Fibroblast of lung (primary cell): ENCODE results near the gene MND1. TPM values are rescaled to one million over a fixed set of nuclear protein-coding genes. Genes with fewer than 3 reads are reported as not detected.

ENCODE experiments used
- DNase-seq, 2 donors: peaks; one replicate each; pipeline versions ENCODE4 v3.0.0 to v3.0.0-alpha.2; 2010; ENCODE audit warnings: low read depth in 2 of 2
- H2AFZ ChIP-seq: 2 replicates; pipeline ENCODE4 v1.5.1; 2012; ENCODE audit warnings: low read length, control low read depth, inconsistent platforms
- H3K27ac ChIP-seq: 2 replicates; pipeline ENCODE4 v1.5.1; 2011; ENCODE audit warnings: low read length, control low read depth; ENCODE audit not compliant: insufficient read depth
- H3K27me3 ChIP-seq: 2 replicates; pipeline ENCODE4 v1.5.1; 2011; ENCODE audit warnings: mild to moderate bottlenecking, low read length; ENCODE audit not compliant: control insufficient read depth, insufficient read depth
- H3K36me3 ChIP-seq: 2 replicates; pipeline ENCODE4 v1.5.1; 2011; ENCODE audit warnings: low read length; ENCODE audit not compliant: control insufficient read depth, insufficient read depth
- H3K4me1 ChIP-seq: 2 replicates; pipeline ENCODE4 v1.5.1; 2011; ENCODE audit warnings: low read length; ENCODE audit not compliant: control insufficient read depth, insufficient read depth; ENCODE audit errors: extremely low read depth
- H3K4me2 ChIP-seq: 2 replicates; pipeline ENCODE4 v1.5.1; 2011; ENCODE audit warnings: low read length, control low read depth; ENCODE audit not compliant: insufficient read depth; ENCODE audit errors: extremely low read depth
- H3K4me3 ChIP-seq, 4 experiments: fragments of 200-600 bp in 1 of 4; sonication (generic) in 1 of 4; replicated peaks in 1 of 4; 2 replicates each; pipeline ENCODE4 v1.5.1; 2011 to 2016; ENCODE audit warnings: low read length in 4 of 4, low read depth in 3 of 4, mild to moderate bottlenecking in 3 of 4, control low read depth in 2 of 4, inconsistent platforms in 1 of 4, mixed read lengths in 1 of 4; ENCODE audit not compliant: insufficient read depth in 1 of 4; ENCODE audit errors: control extremely low read depth in 1 of 4
- H3K79me2 ChIP-seq: 2 replicates; pipeline ENCODE4 v1.5.1; 2012; ENCODE audit warnings: mild to moderate bottlenecking, low read length, inconsistent platforms; ENCODE audit not compliant: control insufficient read depth, insufficient read depth
- H3K9ac ChIP-seq: 2 replicates; pipeline ENCODE4 v1.5.1; 2011; ENCODE audit warnings: mild to moderate bottlenecking, low read length, control low read depth; ENCODE audit not compliant: insufficient read depth
- H3K9me3 ChIP-seq: 2 replicates; pipeline ENCODE4 v1.5.1; 2012; ENCODE audit warnings: low read depth, low read length; ENCODE audit not compliant: control insufficient read depth, insufficient read depth
- H4K20me1 ChIP-seq: 2 replicates; pipeline ENCODE4 v1.5.1; 2011; ENCODE audit warnings: low read length; ENCODE audit not compliant: control insufficient read depth, insufficient read depth; ENCODE audit errors: extremely low read depth
- EZH2 ChIP-seq: IDR thresholded peaks from 2 replicates; pipeline ENCODE4 v1.5.1; 2012; ENCODE audit warnings: low read length, control low read depth, mild to moderate bottlenecking; ENCODE audit errors: missing control alignments
- polyA plus RNA-seq, 2 donors: library from polyadenylated mRNA; depleted of rRNA in 1 of 2; stranded (reverse) in 1 of 2; unstranded in 1 of 2; fragments of >200 nt; gene quantifications; 2 replicates each; pipeline ENCODE4 v1.2.1, GENCODE V29; 2011 to 2012; ENCODE audit warnings: missing spikeins in 1 of 2
- total RNA-seq: library from RNA; depleted of rRNA; stranded (reverse); fragments of >200 nt; gene quantifications from 2 replicates; pipeline ENCODE4 v1.2.1, GENCODE V29; 2014
- TF ChIP-seq, protein P1 (sequence below), 2 donors: IDR thresholded peaks in 1 of 2; conservative IDR thresholded peaks in 1 of 2; 1 replicate in 1 of 2; 2 replicates in 1 of 2; pipeline ENCODE4 v1.5.1; 2011 to 2012; ENCODE audit warnings: low read length in 2 of 2, control low read depth in 1 of 2, inconsistent platforms in 1 of 2, low read depth in 1 of 2, mild to moderate bottlenecking in 1 of 2

Gene MND1
- total and polyA plus RNA-seq, 2 donors (not counting 1 experiment from before 2014, with no cell fraction given), result 2.2 to 5.8 TPM

DNA sequence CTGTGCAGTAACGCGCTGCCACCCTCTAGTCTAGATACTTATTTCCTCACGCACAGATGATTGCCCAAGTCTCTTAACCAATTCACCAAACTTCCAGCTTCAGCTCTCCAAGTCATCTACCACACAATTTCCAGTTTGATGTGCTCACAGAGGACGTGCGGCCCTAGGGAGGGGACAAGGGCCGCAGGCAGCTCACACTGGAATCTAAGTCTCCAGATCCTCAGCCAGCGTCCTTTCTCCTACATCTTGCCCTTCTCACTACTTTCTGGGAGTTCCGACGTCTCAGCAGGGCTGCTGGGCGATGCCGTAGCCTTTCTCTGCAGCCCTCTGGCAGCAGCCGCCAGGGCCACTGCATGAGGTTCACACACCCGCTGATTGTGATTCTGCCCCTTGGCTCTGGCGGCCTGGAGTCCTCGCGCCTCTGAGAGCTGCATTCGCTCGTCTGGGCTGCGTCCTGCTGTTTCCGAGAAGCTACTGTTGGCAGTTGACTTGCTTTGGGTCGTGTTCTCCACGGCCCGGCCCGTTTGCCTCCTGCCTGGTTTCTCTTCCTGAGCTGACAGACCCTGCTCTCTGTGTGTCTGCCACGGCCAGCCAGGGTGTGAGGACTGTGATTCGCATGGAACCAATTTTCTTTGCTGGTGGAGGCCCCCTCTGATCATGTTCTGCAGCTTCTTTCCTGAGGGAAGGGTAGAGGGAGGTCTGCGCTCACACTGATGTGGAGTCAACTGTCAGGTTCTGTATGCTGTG is 107.6 kb downstream of the MND1 start:
- Histone ChIP-seq H3K27ac (no peak overlapping the region), H3K4me2 (no peak overlapping the region)

DNA sequence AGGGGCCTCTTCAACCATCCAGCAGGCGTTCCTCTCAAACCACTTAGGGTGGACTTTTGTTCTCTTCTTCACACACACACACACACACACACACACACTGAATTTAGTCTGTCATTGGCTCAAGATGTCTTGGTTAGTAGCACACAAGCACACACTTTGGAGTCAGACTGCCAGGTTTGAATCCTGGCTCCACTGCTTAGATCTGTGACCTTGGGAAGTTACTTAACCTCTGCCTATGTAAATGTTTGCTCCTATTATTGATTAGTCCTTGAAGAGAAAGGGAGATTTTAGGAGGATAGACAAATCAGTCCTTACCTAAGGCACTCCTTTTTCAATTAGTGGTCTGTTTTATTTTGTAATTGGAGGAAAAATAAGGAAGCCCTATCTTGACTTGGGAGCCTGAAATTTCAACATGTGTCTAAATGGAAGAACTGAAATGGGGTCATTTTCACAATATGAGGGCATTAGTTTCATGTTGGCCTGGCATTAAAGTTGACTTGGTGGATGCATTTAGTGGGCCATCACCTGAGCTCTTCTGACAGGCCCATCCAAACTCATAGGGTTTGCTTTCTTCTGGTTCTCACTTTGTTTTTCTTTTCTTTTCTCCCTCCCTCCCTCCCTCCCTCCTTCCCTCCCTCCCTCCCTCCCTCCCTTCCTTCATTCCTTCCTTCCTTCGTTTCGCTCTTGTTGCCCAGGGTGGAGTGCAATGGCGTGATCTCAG is 108.3 kb downstream of the MND1 start:
- H3K27me3 ChIP-seq, result no peaks in the 10 kb centered on the region
- peaks cover 6% of the 10 kb centered on the region for H3K4me1 ChIP-seq
- no peak overlapping the region for H3K9ac ChIP-seq
- no peak overlapping the region for H2AFZ ChIP-seq
- H3K4me2 ChIP-seq, result no peak overlapping the region
- TF ChIP-seq EZH2, result no peak
- TF ChIP-seq, protein P1, sequence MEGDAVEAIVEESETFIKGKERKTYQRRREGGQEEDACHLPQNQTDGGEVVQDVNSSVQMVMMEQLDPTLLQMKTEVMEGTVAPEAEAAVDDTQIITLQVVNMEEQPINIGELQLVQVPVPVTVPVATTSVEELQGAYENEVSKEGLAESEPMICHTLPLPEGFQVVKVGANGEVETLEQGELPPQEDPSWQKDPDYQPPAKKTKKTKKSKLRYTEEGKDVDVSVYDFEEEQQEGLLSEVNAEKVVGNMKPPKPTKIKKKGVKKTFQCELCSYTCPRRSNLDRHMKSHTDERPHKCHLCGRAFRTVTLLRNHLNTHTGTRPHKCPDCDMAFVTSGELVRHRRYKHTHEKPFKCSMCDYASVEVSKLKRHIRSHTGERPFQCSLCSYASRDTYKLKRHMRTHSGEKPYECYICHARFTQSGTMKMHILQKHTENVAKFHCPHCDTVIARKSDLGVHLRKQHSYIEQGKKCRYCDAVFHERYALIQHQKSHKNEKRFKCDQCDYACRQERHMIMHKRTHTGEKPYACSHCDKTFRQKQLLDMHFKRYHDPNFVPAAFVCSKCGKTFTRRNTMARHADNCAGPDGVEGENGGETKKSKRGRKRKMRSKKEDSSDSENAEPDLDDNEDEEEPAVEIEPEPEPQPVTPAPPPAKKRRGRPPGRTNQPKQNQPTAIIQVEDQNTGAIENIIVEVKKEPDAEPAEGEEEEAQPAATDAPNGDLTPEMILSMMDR (conservative IDR thresholded peaks at IDR 0.05 in 1 of 2, IDR thresholded peaks at IDR 0.05 in 1 of 2; ENCODE audit: low read depth in 1 of 2, low read length in 2 of 2), result no peak
- DNase-seq, result no peak
- no peak overlapping the region for H3K4me3 ChIP-seq
- no peaks in the 10 kb centered on the region for H3K9me3 ChIP-seq
- no peaks in the 10 kb centered on the region for H4K20me1 ChIP-seq
- H3K79me2 ChIP-seq, result no peaks in the 10 kb centered on the region
- no peaks in the 10 kb centered on the region for H3K36me3 ChIP-seq
- H3K27ac ChIP-seq, result no peak overlapping the region

More for the DNA sequence above, 107.6 kb downstream of the MND1 start:
- Histone ChIP-seq H3K79me2 (no peaks in the 10 kb centered on the region), H3K9ac (no peak overlapping the region), H3K27me3 (no peaks in the 10 kb centered on the region), H3K4me1 (peaks cover 8% of the 10 kb centered on the region), H4K20me1 (no peaks in the 10 kb centered on the region), H3K36me3 (no peaks in the 10 kb centered on the region), H2AFZ (no peak overlapping the region), H3K9me3 (no peaks in the 10 kb centered on the region), H3K4me3 (no peak overlapping the region)
- TF ChIP-seq EZH2, result no peak
- TF ChIP-seq, protein P1 (conservative IDR thresholded peaks at IDR 0.05 in 1 of 2, IDR thresholded peaks at IDR 0.05 in 1 of 2; ENCODE audit: low read depth in 1 of 2, low read length in 2 of 2), result no peak
- DNase-seq, result no peak

DNA sequence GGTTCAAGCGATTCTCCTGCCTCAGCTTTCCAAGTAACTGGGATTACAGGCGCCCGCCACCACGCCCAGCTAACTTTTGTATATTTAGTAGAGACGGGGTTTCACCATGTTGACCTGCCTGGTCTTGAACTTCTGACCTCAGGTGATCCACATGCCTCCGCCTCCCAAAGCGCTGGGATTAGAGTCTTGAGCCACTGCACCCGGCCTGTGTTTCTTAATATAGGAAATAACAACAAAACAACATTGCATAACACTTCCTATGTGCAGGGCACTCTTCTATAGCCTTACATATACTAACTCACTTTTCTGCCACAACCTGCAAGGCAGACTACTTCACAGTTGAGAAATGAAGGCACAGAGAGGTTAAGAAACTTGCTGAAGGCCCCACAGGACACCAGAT is 108.9 kb downstream of the MND1 start:
- H3K27ac ChIP-seq, result no peak overlapping the region
- H3K9me3 ChIP-seq, result no peaks in the 10 kb centered on the region
- H3K4me3 ChIP-seq, result no peak overlapping the region
- no peak overlapping the region for H3K9ac ChIP-seq
- peaks cover 3% of the 10 kb centered on the region for H3K4me1 ChIP-seq
- no peak for DNase-seq
- no peaks in the 10 kb centered on the region for H4K20me1 ChIP-seq
- no peak overlapping the region for H3K4me2 ChIP-seq
- H3K36me3 ChIP-seq, result no peaks in the 10 kb centered on the region
- TF ChIP-seq EZH2, result no peak
- TF ChIP-seq, protein P1 (conservative IDR thresholded peaks at IDR 0.05 in 1 of 2, IDR thresholded peaks at IDR 0.05 in 1 of 2; ENCODE audit: low read depth in 1 of 2, low read length in 2 of 2), result no peak
- no peak overlapping the region for H2AFZ ChIP-seq
- no peaks in the 10 kb centered on the region for H3K79me2 ChIP-seq
- no peaks in the 10 kb centered on the region for H3K27me3 ChIP-seq
